ENCODE measurements around the gene SNAPC3.
"Not testable (repeated sequence)": the region's sequence is repeated elsewhere in the genome, so short reads cannot be mapped to it uniquely, and the experiment has no call there.

Gene SNAPC3

DNA sequence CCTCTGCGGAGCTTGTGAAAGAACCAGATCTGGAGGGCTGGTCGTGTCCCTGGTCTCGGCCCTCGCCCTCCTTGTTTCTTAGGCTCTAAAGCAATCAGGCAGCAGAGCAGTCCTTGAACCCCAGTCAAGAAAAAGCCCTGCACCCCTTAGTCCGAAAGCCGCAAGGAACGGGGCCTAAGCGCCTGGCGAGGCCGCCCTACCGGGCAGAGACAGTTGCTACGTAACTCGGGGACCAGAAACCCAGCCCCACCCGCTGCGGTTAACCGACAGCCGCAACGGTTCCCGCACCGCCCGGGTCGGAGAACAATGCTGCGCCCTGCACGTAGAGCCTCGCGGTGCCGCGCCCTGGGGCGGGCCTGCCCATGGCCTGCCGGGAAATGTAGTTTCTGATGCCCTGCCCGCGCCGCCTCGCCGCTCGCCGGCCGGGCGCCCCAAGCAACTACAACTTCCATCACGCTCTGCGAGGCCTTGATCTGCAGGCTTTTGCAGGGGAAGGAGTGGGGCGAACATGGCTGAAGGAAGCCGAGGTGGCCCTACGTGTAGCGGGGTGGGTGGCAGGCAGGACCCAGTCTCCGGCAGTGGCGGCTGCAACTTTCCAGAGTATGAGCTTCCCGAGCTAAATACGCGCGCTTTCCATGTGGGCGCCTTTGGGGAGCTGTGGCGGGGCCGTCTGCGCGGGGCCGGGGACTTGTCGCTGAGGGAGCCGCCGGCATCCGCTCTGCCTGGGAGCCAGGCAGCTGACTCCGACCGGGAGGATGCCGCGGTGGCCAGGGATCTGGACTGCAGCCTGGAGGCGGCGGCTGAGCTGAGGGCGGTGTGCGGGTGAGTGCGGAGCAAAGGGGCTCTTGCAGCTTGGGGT is at the start of gene SNAPC3:
SNAPC3 (plus strand) TSS at position 505 of the 859 bp plus-strand sequence; CDS start at position 509, 4 bp downstream.
- TF ChIP-seq, protein P1, sequence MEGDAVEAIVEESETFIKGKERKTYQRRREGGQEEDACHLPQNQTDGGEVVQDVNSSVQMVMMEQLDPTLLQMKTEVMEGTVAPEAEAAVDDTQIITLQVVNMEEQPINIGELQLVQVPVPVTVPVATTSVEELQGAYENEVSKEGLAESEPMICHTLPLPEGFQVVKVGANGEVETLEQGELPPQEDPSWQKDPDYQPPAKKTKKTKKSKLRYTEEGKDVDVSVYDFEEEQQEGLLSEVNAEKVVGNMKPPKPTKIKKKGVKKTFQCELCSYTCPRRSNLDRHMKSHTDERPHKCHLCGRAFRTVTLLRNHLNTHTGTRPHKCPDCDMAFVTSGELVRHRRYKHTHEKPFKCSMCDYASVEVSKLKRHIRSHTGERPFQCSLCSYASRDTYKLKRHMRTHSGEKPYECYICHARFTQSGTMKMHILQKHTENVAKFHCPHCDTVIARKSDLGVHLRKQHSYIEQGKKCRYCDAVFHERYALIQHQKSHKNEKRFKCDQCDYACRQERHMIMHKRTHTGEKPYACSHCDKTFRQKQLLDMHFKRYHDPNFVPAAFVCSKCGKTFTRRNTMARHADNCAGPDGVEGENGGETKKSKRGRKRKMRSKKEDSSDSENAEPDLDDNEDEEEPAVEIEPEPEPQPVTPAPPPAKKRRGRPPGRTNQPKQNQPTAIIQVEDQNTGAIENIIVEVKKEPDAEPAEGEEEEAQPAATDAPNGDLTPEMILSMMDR (IDR thresholded peaks at IDR 0.05; ENCODE audit: insufficient read depth, missing control alignments) = no peak
- FAIRE-seq (no peak), DNase-seq (ENCODE audit: insufficient read length, low spot score) (peak; percentile 86)

DNA sequence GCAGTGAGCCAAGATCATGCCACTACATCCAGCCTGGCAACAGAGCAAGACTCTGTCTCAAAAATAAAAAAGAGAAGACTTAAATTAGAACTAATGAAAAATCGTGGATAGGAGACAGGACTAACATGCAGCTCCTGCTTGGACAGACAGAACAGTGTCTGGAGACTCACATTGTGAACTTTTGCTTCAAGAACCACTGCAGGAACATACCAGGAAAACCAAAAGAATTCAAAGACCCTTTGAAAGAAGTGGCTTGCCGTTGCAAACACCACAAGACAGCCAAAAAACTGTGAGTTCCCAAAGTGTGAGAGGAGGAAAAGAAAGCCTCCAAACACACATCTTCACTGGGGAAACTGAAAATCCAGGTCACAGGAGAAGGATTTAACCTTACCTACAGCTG is 48.8 kb upstream of the SNAPC3 start:
- TF ChIP-seq, protein P1 (IDR thresholded peaks at IDR 0.05; ENCODE audit: insufficient read depth, missing control alignments) = no peak
- DNase-seq (ENCODE audit: insufficient read length, low spot score) (no peak), FAIRE-seq (no peak)

DNA sequence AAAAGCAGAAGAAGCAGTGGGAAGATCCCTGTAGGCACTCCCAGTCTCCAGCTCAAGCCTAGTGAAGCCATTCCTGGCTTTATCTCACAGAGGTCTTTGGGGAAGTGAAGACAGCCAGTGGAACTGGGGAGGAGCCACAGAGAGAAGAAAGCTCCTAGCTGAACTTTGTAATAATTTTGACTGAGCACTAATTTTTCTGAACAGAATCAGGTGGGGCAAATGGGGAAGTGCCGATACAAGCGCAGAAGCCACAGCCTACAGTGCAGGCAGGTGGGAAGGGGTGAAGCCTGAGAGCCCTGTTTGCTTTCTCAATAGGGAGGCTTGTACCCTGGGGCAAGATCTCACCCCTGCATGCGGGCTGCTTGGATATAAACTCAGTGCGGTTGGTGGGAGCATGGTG is 48.4 kb upstream of the SNAPC3 start:
- FAIRE-seq = no peak

DNA sequence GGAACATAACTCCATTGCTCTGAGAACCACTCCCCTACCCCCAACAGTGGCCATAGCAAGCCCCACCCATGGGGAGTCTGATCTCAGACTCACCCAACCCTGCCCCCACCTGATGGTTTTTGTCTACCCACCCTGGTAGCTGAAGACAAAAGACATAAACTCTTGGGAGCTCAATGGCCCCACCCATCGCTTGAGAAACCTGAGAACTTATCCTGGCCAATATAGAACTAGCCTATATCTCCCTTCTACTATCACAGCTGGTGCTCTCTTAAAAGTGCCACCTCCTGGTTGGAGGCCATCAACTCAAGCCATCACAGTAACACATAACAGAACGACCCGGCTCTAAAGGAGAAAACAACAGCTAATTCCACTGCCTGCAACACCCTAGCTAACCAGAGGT is 47.9 kb upstream of the SNAPC3 start:
- no peak for FAIRE-seq
- TF ChIP-seq, protein P1 (IDR thresholded peaks at IDR 0.05; ENCODE audit: insufficient read depth, missing control alignments) = no peak
- DNase-seq (ENCODE audit: insufficient read length, low spot score) = no peak

More for the DNA sequence above, 48.4 kb upstream of the SNAPC3 start:
- TF ChIP-seq, protein P1 (IDR thresholded peaks at IDR 0.05; ENCODE audit: insufficient read depth, missing control alignments) = no peak
- no peak for DNase-seq (ENCODE audit: insufficient read length, low spot score)

DNA sequence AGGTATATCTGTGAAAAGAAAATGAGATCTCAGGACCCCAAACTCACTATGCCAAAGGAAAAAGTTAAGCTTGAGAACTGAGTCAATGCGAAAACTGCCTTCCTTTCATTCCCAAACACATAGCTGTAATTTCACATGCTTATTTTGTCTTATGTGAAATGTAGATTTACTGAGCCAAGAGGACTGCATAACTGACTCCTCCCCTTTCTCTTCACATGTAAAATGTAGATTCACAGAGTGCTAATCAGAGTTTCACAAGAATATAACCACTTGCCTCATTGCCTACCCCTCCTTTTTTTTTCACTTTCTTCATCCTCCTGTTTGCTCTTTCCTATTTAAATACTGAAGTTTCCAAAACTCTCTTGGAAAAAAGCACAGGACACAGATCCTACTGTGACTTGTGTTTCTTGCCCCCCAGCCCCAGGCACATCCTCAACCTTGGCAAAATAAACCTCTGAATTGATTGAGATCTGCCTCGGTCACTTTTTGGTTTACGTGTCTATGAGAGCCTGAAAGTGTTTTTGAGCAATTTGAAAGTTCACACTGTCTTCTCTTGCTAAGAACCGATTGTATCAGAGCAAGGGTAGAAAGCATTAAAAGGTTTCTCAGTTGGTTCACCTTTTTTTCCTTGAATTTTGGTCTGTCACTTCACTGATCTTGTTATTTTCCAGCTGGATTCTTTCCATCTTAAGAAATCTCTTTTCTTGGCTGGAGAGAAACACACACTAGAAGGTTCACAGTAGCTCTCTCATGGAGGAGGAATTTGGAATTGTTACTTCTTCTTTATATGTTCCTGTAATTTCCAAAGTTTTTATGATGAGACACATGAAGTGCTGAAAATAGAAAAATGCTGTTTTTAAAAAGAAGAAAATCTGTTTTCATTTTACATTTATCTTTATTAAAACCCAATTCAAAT is 44.8 kb upstream of the SNAPC3 start:
- TF ChIP-seq, protein P1 (IDR thresholded peaks at IDR 0.05; ENCODE audit: insufficient read depth, missing control alignments) = no peak
- DNase-seq (ENCODE audit: insufficient read length, low spot score) = no peak
- FAIRE-seq = no peak

DNA sequence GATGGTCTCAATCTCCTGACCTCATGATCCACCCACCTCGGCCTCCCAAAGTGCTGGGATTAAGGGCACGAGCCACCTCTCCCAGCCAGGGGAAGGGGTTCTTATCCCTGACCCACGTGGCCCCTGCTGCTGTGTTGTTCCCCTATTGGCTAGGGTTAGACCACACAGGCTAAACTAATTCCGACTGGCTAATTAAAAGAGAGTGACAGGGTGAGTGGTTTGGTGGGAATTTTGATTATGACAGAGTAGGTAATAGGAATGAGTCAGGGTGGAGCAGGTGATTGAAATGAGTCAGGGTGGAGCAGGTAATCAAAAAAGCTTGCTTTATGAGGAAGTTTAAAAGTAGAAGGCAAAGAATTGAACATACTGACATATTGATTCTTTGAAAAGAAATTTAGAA is 43.4 kb upstream of the SNAPC3 start:
- not testable (repeated sequence) for DNase-seq (ENCODE audit: insufficient read length, low spot score); FAIRE-seq

DNA sequence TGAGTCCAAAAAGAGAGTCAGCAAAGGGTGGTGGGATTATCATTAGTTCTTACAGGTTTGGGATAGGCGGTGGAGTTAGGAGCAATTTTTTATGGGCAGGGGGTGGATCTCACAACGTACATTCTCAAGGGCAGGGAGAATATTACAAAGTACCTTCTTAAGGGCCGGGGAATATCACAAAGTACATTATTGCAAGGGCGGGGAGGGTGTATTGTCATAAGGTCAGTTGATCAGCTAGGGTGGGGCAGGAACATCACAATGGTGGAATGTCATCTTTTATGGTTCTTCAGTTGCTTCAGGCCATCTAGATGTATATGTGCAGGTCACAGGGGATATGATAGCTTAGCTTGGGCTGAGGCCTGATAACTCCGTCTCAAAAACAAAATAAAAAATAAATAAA is 42.8 kb upstream of the SNAPC3 start:
- DNase-seq (ENCODE audit: insufficient read length, low spot score); FAIRE-seq: not testable (repeated sequence)

DNA sequence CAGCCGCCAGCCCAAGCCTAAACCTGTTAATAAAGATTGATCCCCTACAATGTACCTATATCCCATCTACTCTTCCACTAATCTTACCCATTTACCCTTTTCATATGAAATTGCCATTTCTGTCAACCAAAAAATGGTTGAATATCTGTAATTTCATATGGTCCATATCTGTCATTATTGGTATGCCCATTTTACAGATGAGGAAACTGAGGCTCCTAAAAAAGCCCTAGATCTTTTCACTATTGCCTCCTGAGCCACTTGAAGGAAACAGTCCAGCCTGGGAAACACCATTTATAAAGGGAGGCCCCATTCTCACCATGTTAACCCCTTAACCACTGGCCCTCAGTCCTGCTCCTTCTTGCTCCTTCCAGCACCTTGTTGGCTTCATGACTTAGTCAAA is 41.2 kb upstream of the SNAPC3 start:
- no peak for FAIRE-seq
- no peak for DNase-seq (ENCODE audit: insufficient read length, low spot score)
- TF ChIP-seq, protein P1 (IDR thresholded peaks at IDR 0.05; ENCODE audit: insufficient read depth, missing control alignments) = no peak

All from D721Med (cell line).